Adrenal gland (tissue), 12 donors: ENCODE results near the gene AOX1. TPM values are rescaled to one million over a fixed set of nuclear protein-coding genes. Genes with fewer than 3 reads are reported as not detected.
A peak's percentile ranks its signal among the peaks of the same experiment; 100 is the strongest.

Source experiments
- DNase-seq, 7 donors: peaks; one replicate each; pipeline ENCODE4 v3.0.0-alpha.2; 2019 to 2020
- H3K27ac ChIP-seq, 5 donors: fragments of 200-600 bp; sonication (generic) in 4 of 5; 1 replicate in 3 of 5; 2 replicates in 2 of 5; pipeline versions ENCODE4 v1.5.1 to v1.8.0; 2016 to 2020; ENCODE audit warnings: mild to moderate bottlenecking in 1 of 5
- H3K27me3 ChIP-seq: fragments of 200-600 bp; 2 replicates; pipeline ENCODE4 v1.8.0; 2021
- H3K36me3 ChIP-seq, 2 donors: fragments of 200-600 bp; replicated peaks in 1 of 2; 1 replicate in 1 of 2; 2 replicates in 1 of 2; pipeline versions ENCODE4 v1.5.1 to v1.8.0; 2018 to 2022
- H3K4me1 ChIP-seq, 2 donors: fragments of 200-600 bp; replicated peaks in 1 of 2; 1 replicate in 1 of 2; 2 replicates in 1 of 2; pipeline versions ENCODE4 v1.5.1 to v1.8.0; 2018 to 2021
- H3K4me3 ChIP-seq, 4 donors: fragments of 200-600 bp; sonication (generic) in 3 of 4; one replicate each; pipeline ENCODE4 v1.5.1; 2016 to 2018
- H3K9me3 ChIP-seq, 3 donors: fragments of 200-600 bp; sonication (generic) in 1 of 3; replicated peaks in 1 of 3; 1 replicate in 2 of 3; 2 replicates in 1 of 3; pipeline versions ENCODE4 v1.5.1 to v1.8.0; 2016 to 2021
- POLR2A ChIP-seq, 2 donors: fragments of 450-650 bp; IDR thresholded peaks; one replicate each; pipeline ENCODE4 v1.6.1; 2017; ENCODE audit warnings: antibody characterized with exemption in 2 of 2, mild to moderate bottlenecking in 2 of 2, moderate library complexity in 1 of 2
- WGBS, 4 donors: extraction: QIAGEN DNeasy Blood & Tissue Kit in 2 of 4; methylation state at CpG; one replicate each; pipeline versions ENCODE4 v1.1.5 to v1.1.7; 2013 to 2017; 5-methylcytosine and 5-hydroxymethylcytosine counted together
- intact Hi-C, 2 donors: fragments of 100-400 bp; cut with DNase I; formaldehyde crosslinking; loops; one replicate each; pipeline versions ENCODE4 v1.14.1 to v1.15.0; 2022 to 2023
- polyA plus RNA-seq, 3 donors: library from polyadenylated mRNA; stranded (reverse); fragments of 200-250 nt in 2 of 3; fragments of 350-450 nt in 1 of 3; fragmentation: Illumina TruSeq in 1 of 3; extraction: RNeasy Lipid Tissue Mini Kit (QIAGEN cat#74804) in 1 of 3; gene quantifications; one replicate each; pipeline ENCODE4 v1.2.3, GENCODE V29; 2013 to 2014
- total RNA-seq, 9 donors: library from RNA; depleted of rRNA in 4 of 9; stranded (reverse); fragments of >200 nt in 4 of 9; fragments of 120-200 nt in 1 of 9; fragmentation: NEBNext Ultra II Directional in 1 of 9; extraction: Animal tissue kit (Norgen Biotek cat#: 25700) in 1 of 9; gene quantifications; one replicate each; pipeline versions ENCODE4 v1.1.0 to v1.2.4, GENCODE V29; 2013 to 2023
- TF ChIP-seq, protein P1 (sequence below), 6 experiments: fragments of 450-650 bp in 4 of 6; fragments of 200-600 bp in 2 of 6; sonication (generic) in 1 of 6; IDR thresholded peaks; 1 replicate in 5 of 6; 2 replicates in 1 of 6; pipeline versions ENCODE4 v1.5.1 to v1.8.0; 2016 to 2021; ENCODE audit warnings: antibody characterized with exemption in 6 of 6, mild to moderate bottlenecking in 2 of 6, moderate library complexity in 1 of 6
- donor health status: healthy with polysubstance abuse.
- donor health status: Bipolar disorder and iron deficiency.
- donor health status: DM: yes; HTN: yes; CAD: no.
- donor health status: DM: no; HTN: no; CAD: no.
- donor health status: DM: no; HTN: no; CAD: no.
- donor health status: DM: yes; HTN: yes; CAD: no.

Gene AOX1
- total and polyA plus RNA-seq, 12 donors = 101 to 1,121 (median 681) TPM

DNA sequence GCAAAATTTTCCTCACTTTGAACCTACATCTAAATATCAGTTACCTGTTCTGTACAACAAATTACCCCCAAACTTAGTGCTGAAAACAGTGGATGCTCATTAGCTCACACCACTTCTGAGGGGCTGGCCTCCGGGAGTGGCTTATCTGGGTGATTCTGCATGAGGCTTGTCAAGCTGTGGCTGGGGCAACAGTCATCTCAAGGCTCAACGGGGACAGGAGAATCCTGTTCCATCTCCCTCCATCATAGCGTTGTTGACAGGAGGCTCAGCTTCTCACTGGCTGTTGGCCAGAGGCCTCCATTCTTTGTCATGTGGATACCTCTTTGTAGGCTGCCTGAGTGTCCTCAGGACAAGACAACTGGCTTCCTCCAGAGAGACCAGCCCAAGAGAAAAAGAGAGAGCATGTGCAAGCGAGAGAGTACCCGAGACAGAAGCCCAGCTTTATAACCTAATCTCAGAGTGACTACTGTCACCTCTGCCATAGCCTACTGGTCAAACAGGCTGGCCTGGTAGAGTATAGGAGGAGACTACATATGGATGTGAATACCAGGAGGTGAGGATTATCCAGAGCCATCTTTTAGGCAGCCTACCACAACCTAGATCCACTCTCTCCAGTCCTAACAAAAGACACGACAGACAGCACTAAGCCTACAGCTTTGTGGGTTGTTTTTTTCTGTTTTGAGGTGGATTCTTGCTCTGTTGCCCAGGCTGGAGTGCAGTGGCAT, 79.1 kb downstream of the AOX1 start:
- Histone ChIP-seq H3K27me3 (no peaks in the 10 kb centered on the region), H3K4me1 (peaks cover 6 to 25% of the 10 kb centered on the region in 2 donors), H3K4me3 (no peak overlapping the region), H3K36me3 (peaks cover 0 to 49% of the 10 kb centered on the region in 2 donors), H3K27ac (peak overlapping the region in 3 of 5 donors; percentile 36 to 77 (median 45)), H3K9me3 (no peaks in the 10 kb centered on the region)
- intact Hi-C loops = no loop called here
- DNase-seq = no peak
- TF ChIP-seq, protein P1, sequence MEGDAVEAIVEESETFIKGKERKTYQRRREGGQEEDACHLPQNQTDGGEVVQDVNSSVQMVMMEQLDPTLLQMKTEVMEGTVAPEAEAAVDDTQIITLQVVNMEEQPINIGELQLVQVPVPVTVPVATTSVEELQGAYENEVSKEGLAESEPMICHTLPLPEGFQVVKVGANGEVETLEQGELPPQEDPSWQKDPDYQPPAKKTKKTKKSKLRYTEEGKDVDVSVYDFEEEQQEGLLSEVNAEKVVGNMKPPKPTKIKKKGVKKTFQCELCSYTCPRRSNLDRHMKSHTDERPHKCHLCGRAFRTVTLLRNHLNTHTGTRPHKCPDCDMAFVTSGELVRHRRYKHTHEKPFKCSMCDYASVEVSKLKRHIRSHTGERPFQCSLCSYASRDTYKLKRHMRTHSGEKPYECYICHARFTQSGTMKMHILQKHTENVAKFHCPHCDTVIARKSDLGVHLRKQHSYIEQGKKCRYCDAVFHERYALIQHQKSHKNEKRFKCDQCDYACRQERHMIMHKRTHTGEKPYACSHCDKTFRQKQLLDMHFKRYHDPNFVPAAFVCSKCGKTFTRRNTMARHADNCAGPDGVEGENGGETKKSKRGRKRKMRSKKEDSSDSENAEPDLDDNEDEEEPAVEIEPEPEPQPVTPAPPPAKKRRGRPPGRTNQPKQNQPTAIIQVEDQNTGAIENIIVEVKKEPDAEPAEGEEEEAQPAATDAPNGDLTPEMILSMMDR (IDR thresholded peaks at IDR 0.05) = no peak
- no peak for TF ChIP-seq POLR2A (IDR thresholded peaks at IDR 0.05)
- WGBS, 4 donors = 74 to 92% (median 82%) methylated on average over 4 to 6 of the region's 6 CpGs

DNA sequence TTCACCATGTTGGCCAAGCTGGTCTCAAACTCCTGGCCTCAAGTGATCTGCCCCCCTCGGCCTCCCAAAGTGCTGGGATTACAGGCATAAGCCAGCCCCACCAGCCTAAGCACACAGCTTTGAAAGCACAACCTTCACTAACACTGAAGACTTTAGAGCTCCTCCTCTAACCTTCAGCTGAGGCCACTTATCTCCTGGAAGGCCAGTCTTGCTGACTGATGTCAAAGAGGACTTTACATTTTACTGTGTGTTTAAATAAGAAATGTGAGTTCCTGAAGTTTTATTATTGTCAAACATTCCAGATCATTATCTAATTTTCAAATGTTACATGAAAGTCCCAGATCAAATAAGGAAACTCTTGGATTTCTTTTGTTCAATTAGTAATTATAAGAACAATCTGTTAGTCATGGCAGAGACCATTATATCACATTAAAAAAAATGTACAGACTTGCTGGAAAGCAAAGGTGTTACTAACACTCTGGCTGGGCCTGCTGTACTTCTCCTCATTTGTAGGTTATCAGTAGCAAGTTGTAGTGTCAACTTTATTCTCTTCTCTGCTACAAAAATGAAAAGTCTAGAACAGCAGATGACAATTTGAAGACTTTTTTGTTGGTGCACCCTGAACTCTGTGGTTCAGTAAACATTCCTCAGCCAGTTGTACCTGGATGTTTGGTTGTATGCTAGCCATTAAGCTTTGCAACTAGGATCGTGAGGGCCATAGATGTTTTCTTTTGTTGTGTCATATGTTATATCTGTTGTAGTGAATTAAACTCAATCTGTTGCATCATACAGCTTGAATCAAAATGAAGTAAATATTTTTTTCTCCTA, 80.0 kb downstream of the AOX1 start:
- WGBS, 4 donors = 63 to 76% (median 70%) methylated on average over 2 of the region's 2 CpGs
- TF ChIP-seq, protein P1 (IDR thresholded peaks at IDR 0.05) = no peak
- no peak for TF ChIP-seq POLR2A (IDR thresholded peaks at IDR 0.05)
- Histone ChIP-seq H3K4me3 (no peak overlapping the region), H3K27me3 (no peaks in the 10 kb centered on the region), H3K9me3 (no peaks in the 10 kb centered on the region), H3K4me1 (peaks cover 6 to 25% of the 10 kb centered on the region in 2 donors), H3K27ac (peak overlapping the region in 3 of 5 donors; percentile 4 to 63 (median 45)), H3K36me3 (peaks cover 0 to 56% of the 10 kb centered on the region in 2 donors)
- intact Hi-C loops = no loop called here
- DNase-seq = no peak

DNA sequence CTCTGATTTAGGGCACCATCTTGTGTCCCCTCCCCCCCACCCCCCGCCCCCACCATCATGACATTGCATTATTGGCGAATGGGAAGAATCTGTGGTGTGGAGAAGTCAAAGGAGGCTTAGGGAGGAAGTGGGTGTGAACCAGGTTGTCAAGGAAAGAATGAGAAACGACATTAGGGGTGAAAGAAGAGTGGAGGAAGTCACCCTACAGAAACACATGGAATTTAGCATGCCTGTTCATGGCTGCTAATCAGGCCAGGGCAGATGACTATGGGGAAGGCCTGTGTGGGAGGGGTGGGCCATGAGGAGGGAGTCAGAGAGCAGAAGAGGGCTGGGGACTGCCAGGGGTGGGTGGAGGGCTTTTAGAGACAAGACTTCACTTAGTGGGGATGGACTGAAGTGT, 81.6 kb downstream of the AOX1 start:
- Histone ChIP-seq H3K36me3 (peaks cover 0 to 66% of the 10 kb centered on the region in 2 donors), H3K4me3 (no peak overlapping the region), H3K9me3 (peaks cover 0 to 4% (median 0%) of the 10 kb centered on the region in 3 donors), H3K27ac (peak overlapping the region in 1 of 5 donors; percentile 37), H3K27me3 (no peaks in the 10 kb centered on the region), H3K4me1 (peaks cover 2 to 21% of the 10 kb centered on the region in 2 donors)
- WGBS, 4 donors = 59 to 77% (median 76%) methylated on average over 3 of the region's 3 CpGs
- DNase-seq = no peak
- TF ChIP-seq, protein P1 (IDR thresholded peaks at IDR 0.05) = no peak
- TF ChIP-seq POLR2A (IDR thresholded peaks at IDR 0.05) = no peak
- intact Hi-C loops = no loop called here

DNA sequence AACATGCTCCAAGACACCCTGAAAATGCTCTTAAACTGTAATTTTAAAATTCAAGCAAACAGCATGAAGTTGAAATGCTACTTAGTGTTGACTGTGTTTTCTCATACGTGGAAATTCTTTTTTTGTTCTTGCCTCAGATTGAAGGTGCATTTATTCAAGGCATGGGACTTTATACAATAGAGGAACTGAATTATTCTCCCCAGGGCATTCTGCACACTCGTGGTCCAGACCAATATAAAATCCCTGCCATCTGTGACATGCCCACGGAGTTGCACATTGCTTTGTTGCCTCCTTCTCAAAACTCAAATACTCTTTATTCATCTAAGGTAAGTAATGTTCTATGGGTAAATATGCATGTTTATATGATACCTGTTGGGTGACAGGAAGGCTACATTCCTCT, 82.7 kb downstream of the AOX1 start:
- WGBS, 4 donors = 81 to 87% (median 84%) methylated on average over 3 of the region's 3 CpGs
- peaks cover 0 to 65% of the 10 kb centered on the region in 2 donors for H3K36me3 ChIP-seq
- no peaks in the 10 kb centered on the region for H3K27me3 ChIP-seq
- H3K27ac ChIP-seq = no peak overlapping the region
- intact Hi-C loops = no loop called here
- TF ChIP-seq POLR2A (IDR thresholded peaks at IDR 0.05) = no peak
- TF ChIP-seq, protein P1 (IDR thresholded peaks at IDR 0.05) = no peak
- peaks cover 0 to 13% of the 10 kb centered on the region in 2 donors for H3K4me1 ChIP-seq
- H3K4me3 ChIP-seq = no peak overlapping the region
- no peak for DNase-seq
- peaks cover 0 to 4% (median 0%) of the 10 kb centered on the region in 3 donors for H3K9me3 ChIP-seq
